Keratinocyte (primary cell): ENCODE measurements around the gene ZNF280C.

ENCODE experiments used
- CTCF ChIP-seq, 3 experiments: IDR thresholded peaks in 1 of 3; conservative IDR thresholded peaks in 1 of 3; optimal IDR thresholded peaks in 1 of 3; 2 replicates in 2 of 3; 3 replicates in 1 of 3; pipeline versions ENCODE3 to v1.5.1; 2011; ENCODE audit warnings: low read length in 3 of 3, mild to moderate bottlenecking in 3 of 3, moderate library complexity in 2 of 3, control low read depth in 1 of 3, inconsistent platforms in 1 of 3; ENCODE audit not compliant: insufficient read depth in 2 of 3; ENCODE audit errors: extremely low read depth in 1 of 3
- EZH2 ChIP-seq: IDR thresholded peaks from one replicate; pipeline ENCODE4 v1.6.1; 2012; ENCODE audit warnings: inconsistent platforms, mild to moderate bottlenecking, low read length, moderate library complexity

GRCh38 chrX:130170752-130171445 is 97.8 kb downstream of the ZNF280C start:
- no peak for TF ChIP-seq CTCF (optimal IDR thresholded peaks at IDR 0.05 in 1 of 3, IDR thresholded peaks at IDR 0.05 in 1 of 3, conservative IDR thresholded peaks at IDR 0.05 in 1 of 3; ENCODE audit: extremely low read depth in 1 of 3, insufficient read depth in 2 of 3, low read length in 3 of 3)
- TF ChIP-seq EZH2: no peak
